Skin epidermis (tissue), 12 donors: ENCODE results near the gene UNC93B1.
A peak's percentile ranks its signal among the peaks of the same experiment; 100 is the strongest.

Source experiments
- H3K27ac ChIP-seq, 21 experiments: fragments of 200-600 bp; sonication (generic) in 11 of 21; one replicate each; pipeline ENCODE4 v1.5.0; 2020; ENCODE audit warnings: mild to moderate bottlenecking in 3 of 21, inconsistent platforms in 2 of 21, moderate library complexity in 2 of 21
- H3K4me3 ChIP-seq, 7 experiments: fragments of 200-600 bp; sonication (generic) in 2 of 7; one replicate each; pipeline ENCODE4 v1.5.0; 2020; ENCODE audit warnings: inconsistent platforms in 2 of 7, mild to moderate bottlenecking in 2 of 7, moderate library complexity in 1 of 7

The UNC93B1 gene

GRCh38 chr11:68040957-68041591 lies 37.2 kb upstream of the UNC93B1 start:
- H3K4me3 ChIP-seq, result peak overlapping the region; percentile 44 to 81 (median 66)
- H3K27ac ChIP-seq, result peak overlapping the region in 20 of 21 experiments; percentile 66 to 96 (median 87)

GRCh38 chr11:68040101-68040956 lies 36.4 kb upstream of the UNC93B1 start:
- H3K27ac ChIP-seq, result peak overlapping the region in 20 of 21 experiments; percentile 66 to 96 (median 87)
- peak overlapping the region; percentile 44 to 81 (median 66) for H3K4me3 ChIP-seq

GRCh38 chr11:68039526-68040086 lies 35.7 kb upstream of the UNC93B1 start:
- H3K4me3 ChIP-seq, result peak overlapping the region; percentile 44 to 81 (median 66)
- H3K27ac ChIP-seq, result peak overlapping the region in 20 of 21 experiments; percentile 66 to 96 (median 87)

- peak within 1 kb of the TSS; percentile 41 to 96 (median 87) for H3K27ac ChIP-seq
- peak within 1 kb of the TSS; percentile 44 to 81 (median 66) for H3K4me3 ChIP-seq
These were observed 35.0 kb upstream of the UNC93B1 start, which contains the start of gene TCIRG1 for GRCh38 chr11:68038718-68039525. TSS of gene TCIRG1 (plus strand) at chr11:68039025. CDS start at chr11:68041272, 2,247 bp downstream.

- H3K4me3 ChIP-seq, result peak overlapping the region; percentile 44 to 81 (median 66)
These were observed 34.4 kb upstream of the UNC93B1 start for GRCh38 chr11:68038226-68038717.

GRCh38 chr11:68037411-68038225 lies 33.7 kb upstream of the UNC93B1 start:
- H3K27ac ChIP-seq, result peak overlapping the region in 20 of 21 experiments; percentile 31 to 96 (median 87)
- peak overlapping the region in 1 of 7 experiments; percentile 81 for H3K4me3 ChIP-seq

More at GRCh38 chr11:68038226-68038717, 34.4 kb upstream of the UNC93B1 start:
- peak overlapping the region in 20 of 21 experiments; percentile 66 to 96 (median 87) for H3K27ac ChIP-seq

GRCh38 chr11:68036717-68037239 lies 32.9 kb upstream of the UNC93B1 start:
- peak overlapping the region; percentile 31 to 96 (median 83) for H3K27ac ChIP-seq
- no peak overlapping the region for H3K4me3 ChIP-seq

- peak overlapping the region in 20 of 21 experiments; percentile 57 to 96 (median 84) for H3K27ac ChIP-seq
- no peak overlapping the region for H3K4me3 ChIP-seq
These were observed 32.3 kb upstream of the UNC93B1 start for GRCh38 chr11:68036141-68036716.

GRCh38 chr11:68035266-68035876 lies 31.5 kb upstream of the UNC93B1 start:
- H3K4me3 ChIP-seq, result no peak overlapping the region
- H3K27ac ChIP-seq, result peak overlapping the region in 3 of 21 experiments; percentile 3 to 17 (median 14)

GRCh38 chr11:68033708-68034045 lies 29.8 kb upstream of the UNC93B1 start:
- Histone ChIP-seq H3K27ac (peak overlapping the region in 1 of 21 experiments; percentile 7), H3K4me3 (no peak overlapping the region)

GRCh38 chr11:68032997-68033707 lies 29.3 kb upstream of the UNC93B1 start:
- peak overlapping the region in 2 of 21 experiments; percentile 7 to 43 for H3K27ac ChIP-seq
- H3K4me3 ChIP-seq, result no peak overlapping the region

GRCh38 chr11:68032003-68032402 lies 28.1 kb upstream of the UNC93B1 start:
- Histone ChIP-seq H3K4me3 (no peak overlapping the region), H3K27ac (peak overlapping the region in 3 of 21 experiments; percentile 36 to 91 (median 87))

GRCh38 chr11:68031144-68031464 lies 27.2 kb upstream of the UNC93B1 start:
- peak overlapping the region; percentile 65 to 94 (median 74) for H3K4me3 ChIP-seq
- H3K27ac ChIP-seq, result peak overlapping the region in 20 of 21 experiments; percentile 45 to 93 (median 86)

- peak within 1 kb of the TSS in 20 of 21 experiments; percentile 51 to 93 (median 86) for H3K27ac ChIP-seq
- peak within 1 kb of the TSS; percentile 65 to 94 (median 74) for H3K4me3 ChIP-seq
These were observed 26.6 kb upstream of the UNC93B1 start, which contains the start of gene NDUFS8 for GRCh38 chr11:68030318-68031143. TSS of gene NDUFS8 (plus strand) at chr11:68030681. CDS start at chr11:68032152, 1,471 bp downstream.

- H3K27ac ChIP-seq, result peak overlapping the region in 17 of 21 experiments; percentile 0 to 93 (median 70)
- peak overlapping the region in 2 of 7 experiments; percentile 73 to 91 for H3K4me3 ChIP-seq
These were observed 25.1 kb upstream of the UNC93B1 start for GRCh38 chr11:68028802-68029545.
